Measurements from ENCODE around the gene ZNF628. TPM values are rescaled to one million over a fixed set of nuclear protein-coding genes. Genes with fewer than 3 reads are reported as not detected.

The ZNF628 gene
- total RNA-seq, 1 experiment from 2014 or later, result 16.7 TPM

GRCh38 chr19:55436847-55437246 is 39.6 kb upstream of the ZNF628 start:
- CTCF ChIA-PET, result interaction anchor here (0.7 kb wide), 1 partner anchor 67 kb away, joined by 3 read pairs; no protein-coding TSS in a partner anchor
- Histone ChIP-seq H3K27me3 (replicated peaks; ENCODE audit: insufficient read depth, low read depth, low read length, poor library complexity) (peaks cover 15% of the 10 kb centered on the region), H3K27ac (ENCODE audit: low read depth, low read length, poor library complexity, severe bottlenecking) (no peak overlapping the region), H3K36me3 (ENCODE audit: insufficient read depth, low read length, poor library complexity, severe bottlenecking) (no peaks in the 10 kb centered on the region), H3K4me3 (ENCODE audit: low read depth, low read length, poor library complexity, severe bottlenecking) (no peak overlapping the region), H3K9me3 (ENCODE audit: low read depth, low read length, poor library complexity, severe bottlenecking) (no peaks in the 10 kb centered on the region), H3K4me1 (ENCODE audit: insufficient read depth, low read length, poor library complexity, severe bottlenecking) (peaks cover 10% of the 10 kb centered on the region)
- intact Hi-C loops (cut with micrococcal nuclease; ENCODE audit: unreplicated experiment), result no loop called here
- DNase-seq (ENCODE audit: low spot score), result no peak
- no TSS peak for BruUV-seq (replicated peaks)
- TF ChIP-seq, protein P1, sequence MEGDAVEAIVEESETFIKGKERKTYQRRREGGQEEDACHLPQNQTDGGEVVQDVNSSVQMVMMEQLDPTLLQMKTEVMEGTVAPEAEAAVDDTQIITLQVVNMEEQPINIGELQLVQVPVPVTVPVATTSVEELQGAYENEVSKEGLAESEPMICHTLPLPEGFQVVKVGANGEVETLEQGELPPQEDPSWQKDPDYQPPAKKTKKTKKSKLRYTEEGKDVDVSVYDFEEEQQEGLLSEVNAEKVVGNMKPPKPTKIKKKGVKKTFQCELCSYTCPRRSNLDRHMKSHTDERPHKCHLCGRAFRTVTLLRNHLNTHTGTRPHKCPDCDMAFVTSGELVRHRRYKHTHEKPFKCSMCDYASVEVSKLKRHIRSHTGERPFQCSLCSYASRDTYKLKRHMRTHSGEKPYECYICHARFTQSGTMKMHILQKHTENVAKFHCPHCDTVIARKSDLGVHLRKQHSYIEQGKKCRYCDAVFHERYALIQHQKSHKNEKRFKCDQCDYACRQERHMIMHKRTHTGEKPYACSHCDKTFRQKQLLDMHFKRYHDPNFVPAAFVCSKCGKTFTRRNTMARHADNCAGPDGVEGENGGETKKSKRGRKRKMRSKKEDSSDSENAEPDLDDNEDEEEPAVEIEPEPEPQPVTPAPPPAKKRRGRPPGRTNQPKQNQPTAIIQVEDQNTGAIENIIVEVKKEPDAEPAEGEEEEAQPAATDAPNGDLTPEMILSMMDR (conservative IDR thresholded peaks at IDR 0.05; ENCODE audit: low read depth, low read length), result no peak
- TF ChIP-seq EZH2 (IDR thresholded peaks at IDR 0.05; ENCODE audit: borderline replicate concordance, low read depth, low read length, poor library complexity, severe bottlenecking), result no peak
- POLR2A ChIA-PET (ENCODE audit: low non-redundant PET), result no interaction called here

DNA sequence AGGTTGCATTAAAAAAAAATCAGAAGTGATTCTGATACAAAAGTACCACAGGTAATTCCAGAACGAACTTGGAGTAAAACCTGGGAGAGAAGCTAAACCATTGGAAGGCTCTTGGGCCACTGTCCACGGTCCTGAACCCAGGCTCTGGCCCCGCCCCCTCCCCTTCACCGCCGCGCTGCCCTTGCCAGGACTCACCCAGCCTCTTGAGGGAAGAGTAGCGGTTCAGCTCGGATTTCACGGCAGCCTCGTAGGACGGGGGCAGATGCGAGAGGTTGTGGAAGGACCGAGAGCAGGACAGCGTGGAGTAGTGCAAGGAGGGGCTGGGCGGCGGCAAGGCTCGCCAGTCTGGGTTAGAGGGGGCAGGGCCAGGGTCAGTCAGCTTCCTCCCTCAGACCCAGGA is 39.0 kb upstream of the ZNF628 start:
- Histone ChIP-seq H3K27me3 (replicated peaks; ENCODE audit: insufficient read depth, low read depth, low read length, poor library complexity) (peaks cover 21% of the 10 kb centered on the region), H3K36me3 (ENCODE audit: insufficient read depth, low read length, poor library complexity, severe bottlenecking) (no peaks in the 10 kb centered on the region), H3K27ac (ENCODE audit: low read depth, low read length, poor library complexity, severe bottlenecking) (no peak overlapping the region), H3K4me3 (ENCODE audit: low read depth, low read length, poor library complexity, severe bottlenecking) (no peak overlapping the region), H3K9me3 (ENCODE audit: low read depth, low read length, poor library complexity, severe bottlenecking) (no peaks in the 10 kb centered on the region), H3K4me1 (ENCODE audit: insufficient read depth, low read length, poor library complexity, severe bottlenecking) (peaks cover 16% of the 10 kb centered on the region)
- TF ChIP-seq EZH2 (IDR thresholded peaks at IDR 0.05; ENCODE audit: borderline replicate concordance, low read depth, low read length, poor library complexity, severe bottlenecking), result no peak
- TF ChIP-seq, protein P1 (conservative IDR thresholded peaks at IDR 0.05; ENCODE audit: low read depth, low read length), result no peak
- peak; percentile 55 for DNase-seq (ENCODE audit: low spot score)
- BruUV-seq (replicated peaks), result no TSS peak
- intact Hi-C loops (cut with micrococcal nuclease; ENCODE audit: unreplicated experiment), result no loop called here
- CTCF ChIA-PET, result interaction anchor here (0.7 kb wide), 1 partner anchor 66 kb away, joined by 3 read pairs; no protein-coding TSS in a partner anchor
- POLR2A ChIA-PET (ENCODE audit: low non-redundant PET), result interaction anchor here (0.5 kb wide), 1 partner anchor 12 kb away, joined by 4 read pairs; no protein-coding TSS in a partner anchor

DNA sequence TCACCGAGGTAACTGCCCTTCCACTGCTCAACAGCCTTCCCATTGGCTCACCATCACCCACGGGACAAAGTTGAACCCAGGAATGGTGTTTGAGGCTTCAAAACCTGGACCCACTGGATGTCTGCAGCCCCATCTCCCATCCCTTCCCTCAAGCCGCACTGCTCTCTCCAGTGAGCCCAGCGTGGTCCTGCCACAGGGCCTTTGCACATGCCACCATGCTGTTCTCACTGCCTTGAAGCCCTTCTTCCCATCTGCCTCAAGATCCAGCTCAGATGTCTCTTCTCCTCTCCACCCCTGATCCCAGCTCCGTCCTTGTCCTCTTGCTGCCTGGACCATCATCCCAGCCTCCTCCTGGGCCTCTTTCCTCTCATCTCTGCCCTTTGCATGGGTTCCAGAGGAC is 37.4 kb upstream of the ZNF628 start:
- Histone ChIP-seq H3K9me3 (ENCODE audit: low read depth, low read length, poor library complexity, severe bottlenecking) (no peaks in the 10 kb centered on the region), H3K36me3 (ENCODE audit: insufficient read depth, low read length, poor library complexity, severe bottlenecking) (no peaks in the 10 kb centered on the region), H3K27ac (ENCODE audit: low read depth, low read length, poor library complexity, severe bottlenecking) (no peak overlapping the region), H3K27me3 (replicated peaks; ENCODE audit: insufficient read depth, low read depth, low read length, poor library complexity) (peaks cover 35% of the 10 kb centered on the region), H3K4me1 (ENCODE audit: insufficient read depth, low read length, poor library complexity, severe bottlenecking) (peaks cover 20% of the 10 kb centered on the region), H3K4me3 (ENCODE audit: low read depth, low read length, poor library complexity, severe bottlenecking) (no peak overlapping the region)
- intact Hi-C loops (cut with micrococcal nuclease; ENCODE audit: unreplicated experiment), result no loop called here
- BruUV-seq (replicated peaks), result no TSS peak
- CTCF ChIA-PET, result no interaction called here
- POLR2A ChIA-PET (ENCODE audit: low non-redundant PET), result no interaction called here
- no peak for DNase-seq (ENCODE audit: low spot score)
- TF ChIP-seq EZH2 (IDR thresholded peaks at IDR 0.05; ENCODE audit: borderline replicate concordance, low read depth, low read length, poor library complexity, severe bottlenecking), result no peak
- TF ChIP-seq, protein P1 (conservative IDR thresholded peaks at IDR 0.05; ENCODE audit: low read depth, low read length), result no peak

All from A673 (cell line).